Femur (tissue), 1 donor: ENCODE measurements around the gene EPSTI1.
"Not testable (repeated sequence)": the region's sequence is repeated elsewhere in the genome, so short reads cannot be mapped to it uniquely, and the experiment has no call there.

Experiments
- DNase-seq: peaks from one replicate; pipeline ENCODE4 v3.0.0-alpha.2; 2017

The EPSTI1 gene

DNA sequence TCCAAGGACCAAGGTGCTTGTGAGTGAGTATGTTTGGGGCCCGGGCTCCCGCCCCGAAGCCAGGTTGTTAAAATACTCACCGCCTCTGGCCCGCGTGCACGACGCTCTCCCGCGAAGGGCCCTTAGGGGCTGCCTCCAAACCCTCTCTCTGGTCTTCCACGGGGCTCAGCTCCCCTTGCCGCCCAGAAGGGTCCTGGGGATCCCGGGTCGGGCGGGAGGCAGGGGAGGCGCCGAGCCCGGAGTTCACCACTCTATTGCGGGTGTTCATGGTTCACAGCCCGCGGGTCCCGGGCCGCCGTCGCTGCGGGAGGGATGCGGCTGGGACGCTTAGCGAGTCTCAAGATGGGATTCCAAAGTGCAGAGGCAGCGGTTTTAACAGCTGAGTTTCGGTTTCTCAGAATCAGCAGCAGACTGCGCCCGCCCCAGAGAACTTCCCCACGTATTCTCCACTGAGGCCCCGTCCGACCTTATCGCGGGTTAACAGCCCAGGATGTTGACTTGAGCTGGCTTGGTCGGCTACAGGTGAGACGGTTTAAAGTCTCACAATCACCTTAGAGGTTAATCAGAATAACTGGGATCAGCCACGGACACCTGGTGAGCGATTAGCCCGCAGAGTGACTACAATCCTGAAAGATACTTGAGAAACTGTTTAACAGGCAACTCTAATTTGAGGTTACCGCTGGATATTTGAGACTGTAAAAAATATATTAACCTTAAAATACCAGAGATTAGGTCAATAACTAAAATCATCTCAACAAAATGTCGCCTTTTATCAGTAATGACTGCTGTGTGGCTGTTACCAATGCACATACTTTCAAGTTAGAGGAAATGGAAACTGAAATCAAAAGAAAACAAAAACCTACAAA is at the start of gene EPSTI1:
EPSTI1 (minus strand) TSS at position 344 of the 866 bp plus-strand sequence; CDS start at position 268, 76 bp downstream.
- peak; percentile 79 for DNase-seq

GRCh38 chr13:43041369-43041921 is 49.4 kb upstream of the EPSTI1 start:
- no peak for DNase-seq

DNA sequence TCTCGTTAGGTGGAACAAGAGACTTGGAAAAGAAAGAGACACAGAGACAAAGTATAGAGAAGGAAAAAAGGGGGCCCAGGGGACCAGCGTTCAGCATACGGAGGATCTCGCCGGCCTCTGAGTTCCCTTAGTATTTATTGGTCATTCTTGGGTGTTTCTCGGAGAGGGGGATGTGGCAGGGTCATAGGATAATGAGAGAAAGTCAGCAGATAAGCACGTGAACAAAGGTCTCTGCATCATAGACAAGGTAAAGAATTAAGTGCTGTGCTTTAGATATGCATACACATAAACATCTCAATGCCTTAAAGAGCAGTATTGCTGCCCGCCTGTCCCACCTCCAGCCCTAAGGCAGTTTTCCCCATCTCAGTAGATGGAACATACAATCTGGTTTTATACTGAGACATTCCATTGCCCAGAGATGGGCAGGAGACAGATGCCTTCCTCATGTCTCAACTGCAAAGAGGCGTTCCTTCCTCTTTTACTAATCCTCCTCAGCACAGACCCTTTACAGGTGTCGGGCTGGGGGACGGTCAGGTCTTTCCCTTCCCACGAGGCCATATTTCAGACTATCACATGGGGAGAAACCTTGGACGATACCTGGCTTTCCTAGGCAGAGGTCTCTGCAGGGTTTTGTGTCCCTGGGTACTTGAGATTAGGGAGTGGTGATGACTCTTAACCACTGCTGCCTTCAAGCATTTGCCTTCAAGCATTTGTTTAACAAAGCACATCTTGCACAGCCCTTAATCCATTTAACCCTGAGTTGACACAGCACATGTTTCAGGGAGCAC is 48.7 kb upstream of the EPSTI1 start:
- DNase-seq, result not testable (repeated sequence)

DNA sequence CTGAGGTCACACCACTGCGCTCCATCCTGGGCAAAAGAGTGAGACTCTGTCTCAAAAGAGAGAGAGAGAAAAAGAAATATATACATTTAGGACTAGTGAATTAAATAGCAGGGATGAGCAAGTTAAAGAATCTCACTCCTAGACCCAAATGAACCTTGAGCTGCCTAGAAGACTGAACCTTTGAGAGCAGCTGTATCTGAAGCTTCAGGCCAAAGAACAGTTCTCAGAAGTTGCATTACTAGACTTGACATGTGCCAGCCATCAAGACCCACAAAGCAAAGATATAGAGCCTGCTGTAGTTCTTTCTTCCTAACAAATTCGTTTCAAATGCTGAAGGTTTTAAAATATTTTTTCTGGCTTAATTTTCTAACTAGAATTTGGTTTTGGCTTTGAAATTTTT is 47.9 kb upstream of the EPSTI1 start:
- no peak for DNase-seq

- no peak for DNase-seq
Observed at GRCh38 chr13:43036351-43037250, 44.6 kb upstream of the EPSTI1 start.

GRCh38 chr13:43033038-43033437 is 41.0 kb upstream of the EPSTI1 start:
- no peak for DNase-seq

DNA sequence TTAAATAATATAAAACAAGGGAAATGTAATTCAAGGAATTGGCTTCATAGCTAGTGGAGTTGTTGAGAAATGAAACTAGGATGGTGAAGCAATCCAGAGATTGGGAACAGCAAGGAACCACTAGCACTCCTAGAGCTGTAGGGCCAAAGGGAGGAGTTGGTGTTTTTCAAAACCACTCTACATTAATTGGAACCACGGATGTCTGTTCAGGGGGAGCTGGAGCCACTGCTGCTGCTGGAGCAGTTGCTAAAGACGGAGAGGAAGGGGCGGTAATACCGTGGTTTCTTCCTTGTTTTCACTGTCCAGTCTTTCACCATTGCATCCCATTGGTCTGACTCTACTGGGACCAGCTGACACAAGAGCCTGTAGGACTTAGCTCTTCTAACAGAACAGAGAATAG is 39.8 kb upstream of the EPSTI1 start:
- no peak for DNase-seq

DNA sequence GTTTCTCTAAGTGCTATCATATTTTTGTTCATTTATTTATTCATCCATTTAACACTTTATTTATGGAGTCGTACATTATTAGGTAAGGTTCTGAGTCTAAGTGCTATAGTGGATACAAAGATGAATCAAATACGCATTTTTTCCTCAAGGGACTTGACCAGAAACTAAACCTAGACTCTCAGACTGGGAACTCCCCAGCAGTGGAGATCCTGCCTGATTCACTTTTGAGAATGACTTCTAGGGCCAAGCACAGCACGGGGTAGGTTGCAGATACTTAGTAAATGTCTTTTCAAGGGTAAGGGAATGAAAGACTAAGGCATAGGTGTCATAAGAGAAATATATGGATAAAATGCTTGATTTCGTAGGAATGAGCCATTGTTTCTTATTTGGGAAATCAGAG is 38.5 kb upstream of the EPSTI1 start:
- no peak for DNase-seq

GRCh38 chr13:43026262-43026661 is 34.2 kb upstream of the EPSTI1 start:
- DNase-seq, result no peak

DNA sequence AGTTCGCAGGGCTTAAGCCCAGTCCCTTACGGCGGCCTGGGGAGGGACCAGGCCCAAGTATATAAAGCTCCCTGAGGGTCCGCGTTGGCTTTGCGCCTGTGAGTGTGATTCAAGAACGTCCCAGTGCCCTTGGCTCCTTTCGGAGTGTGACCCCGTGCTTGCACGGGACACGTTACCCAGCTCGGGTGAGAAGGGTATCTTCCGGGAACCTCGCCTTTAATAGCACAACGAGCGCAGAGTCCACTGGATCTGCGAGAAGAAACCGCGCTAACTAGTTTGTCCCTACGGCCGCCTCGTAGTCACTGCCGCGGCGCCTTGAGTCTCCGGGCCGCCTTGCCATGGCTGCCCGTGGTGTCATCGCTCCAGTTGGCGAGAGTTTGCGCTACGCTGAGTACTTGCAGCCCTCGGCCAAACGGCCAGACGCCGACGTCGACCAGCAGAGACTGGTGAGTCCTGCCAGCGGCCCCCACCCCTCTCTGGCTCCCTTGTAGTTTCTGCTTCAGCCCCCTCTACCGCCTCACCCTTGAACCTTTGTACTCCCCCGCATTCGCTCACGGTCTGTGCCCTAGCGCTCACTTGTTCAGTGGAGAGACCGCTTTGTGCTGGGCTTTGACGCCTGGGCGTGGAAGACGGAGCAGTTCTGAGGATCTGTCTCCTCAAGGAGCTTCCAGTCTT is 31.4 kb upstream of the EPSTI1 start, which contains the start of gene DNAJC15:
DNAJC15 (plus strand) TSS at position 298 of the 675 bp plus-strand sequence; CDS start at position 339, 41 bp downstream.
- DNase-seq, result peak; percentile 91

- DNase-seq, result no peak
Observed at GRCh38 chr13:43022934-43023288, 30.9 kb upstream of the EPSTI1 start.

GRCh38 chr13:43021926-43022670 is 30.1 kb upstream of the EPSTI1 start:
- no peak for DNase-seq

DNA sequence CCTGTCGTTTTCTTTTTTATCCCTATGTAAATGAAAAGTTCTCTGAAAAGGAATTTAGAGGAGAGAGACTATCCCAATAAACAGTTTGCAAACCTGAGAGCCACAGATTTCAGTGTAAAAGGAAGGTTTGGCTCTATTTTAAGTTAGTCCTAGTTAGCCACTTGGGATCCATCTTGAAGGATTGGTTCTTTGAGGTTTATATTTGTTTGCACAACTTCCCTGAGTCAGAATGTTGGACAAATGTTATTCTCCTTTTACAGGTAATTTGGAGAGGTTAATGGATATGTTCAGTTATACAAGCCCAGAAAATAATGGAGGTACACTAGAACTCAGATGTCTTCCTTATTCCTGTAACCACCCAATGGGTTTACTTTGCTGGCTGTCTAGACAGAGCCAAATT is 28.8 kb upstream of the EPSTI1 start:
- no peak for DNase-seq

GRCh38 chr13:43019811-43020210 is 27.8 kb upstream of the EPSTI1 start:
- no peak for DNase-seq

GRCh38 chr13:43016226-43016625 is 24.2 kb upstream of the EPSTI1 start:
- no peak for DNase-seq

- no peak for DNase-seq
Observed at GRCh38 chr13:43014162-43014561, 22.1 kb upstream of the EPSTI1 start.

DNA sequence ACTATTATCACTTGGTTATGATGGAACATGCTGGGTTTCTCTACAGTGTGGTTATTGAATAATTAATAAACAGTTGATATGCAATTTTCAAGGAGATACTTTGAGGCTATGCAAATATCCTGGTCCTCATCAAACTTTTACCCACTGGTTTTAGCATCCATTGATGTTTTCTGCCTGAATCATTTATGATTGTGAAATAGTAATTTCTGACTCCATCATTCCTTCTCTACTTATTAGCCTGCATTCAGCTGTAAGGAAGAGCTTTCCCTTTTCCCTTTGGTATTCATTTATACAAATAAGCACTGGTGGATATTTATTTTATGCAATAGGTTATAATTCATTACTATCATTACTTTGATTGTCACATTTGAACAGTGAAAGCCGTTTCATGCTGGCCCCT is 17.5 kb upstream of the EPSTI1 start:
- DNase-seq, result no peak

DNA sequence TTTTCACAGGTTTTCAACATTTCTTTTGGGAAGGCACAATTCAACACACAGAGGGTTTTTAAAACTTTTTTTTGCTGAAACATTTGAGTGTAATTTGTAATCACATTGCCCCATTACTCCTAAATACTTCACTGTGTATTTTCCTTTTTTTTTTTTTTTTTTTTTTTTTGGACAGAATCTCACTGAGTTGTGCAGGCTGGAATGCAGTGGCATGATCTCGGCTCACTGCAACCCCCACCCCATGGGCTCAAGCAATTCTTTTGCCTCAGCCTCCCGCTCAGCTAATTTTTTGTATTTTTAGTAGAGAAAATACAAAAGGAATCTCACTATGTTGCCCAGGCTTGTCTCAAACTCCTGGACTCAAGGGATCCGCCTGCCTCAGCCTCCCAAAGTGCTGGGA is 16.6 kb upstream of the EPSTI1 start:
- DNase-seq, result no peak

DNA sequence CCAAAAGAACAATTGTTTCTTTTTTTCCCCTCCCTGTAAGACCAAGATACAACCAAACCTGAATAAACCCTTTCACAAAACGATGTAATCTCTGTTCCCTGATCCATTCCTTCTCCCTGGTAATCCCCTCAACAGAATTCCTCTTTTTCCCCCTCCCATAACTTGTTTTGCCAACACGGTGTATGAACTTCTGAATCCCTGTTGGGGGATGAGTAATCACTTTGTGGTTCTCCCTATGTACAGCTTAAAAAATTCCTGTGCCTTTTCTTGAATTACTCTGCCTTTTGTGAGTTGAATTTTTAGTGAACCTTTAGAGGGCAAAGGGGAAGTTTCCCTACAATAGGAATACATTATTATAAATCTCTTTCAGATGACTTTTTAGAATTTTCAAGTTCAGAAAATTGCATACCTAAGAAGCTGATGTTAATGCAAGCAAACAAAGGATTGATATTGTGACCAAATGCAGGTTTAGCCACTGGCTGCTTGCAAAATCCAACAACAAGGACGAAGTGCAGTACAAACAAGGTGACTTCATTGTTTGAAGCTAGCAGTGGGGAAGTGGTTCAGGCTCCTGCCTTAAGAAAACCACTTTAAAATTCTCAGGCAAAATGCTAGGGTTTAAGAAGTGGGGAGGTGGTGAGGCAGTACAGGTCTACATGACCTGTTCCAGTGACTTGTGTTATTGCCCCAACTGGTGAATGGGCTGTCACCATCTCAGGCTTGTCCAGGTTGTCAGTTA is 15.0 kb upstream of the EPSTI1 start:
- no peak for DNase-seq

- DNase-seq, result no peak
Observed at GRCh38 chr13:43005460-43006236, 13.6 kb upstream of the EPSTI1 start.
